Astrocyte of the spinal cord (primary cell): ENCODE measurements around the gene WDR70.

Source experiments
- DNase-seq: peaks from one replicate; pipeline ENCODE4 v3.0.0; 2011; ENCODE audit warnings: low read depth, low spot score
- H3K4me3 ChIP-seq: 2 replicates; pipeline ENCODE4 v1.5.1; 2011; ENCODE audit warnings: low read depth, mild to moderate bottlenecking, low read length, moderate library complexity
- CTCF ChIP-seq: IDR thresholded peaks from 2 replicates; pipeline ENCODE4 v1.5.1; 2012; ENCODE audit warnings: low read depth, mild to moderate bottlenecking, low read length, inconsistent platforms
- in situ Hi-C: cut with HindIII; loops from 2 replicates; pipeline ENCODE4 v1.10.0; 2017; ENCODE audit warnings: low sequenced_read_pairs

Gene WDR70

DNA sequence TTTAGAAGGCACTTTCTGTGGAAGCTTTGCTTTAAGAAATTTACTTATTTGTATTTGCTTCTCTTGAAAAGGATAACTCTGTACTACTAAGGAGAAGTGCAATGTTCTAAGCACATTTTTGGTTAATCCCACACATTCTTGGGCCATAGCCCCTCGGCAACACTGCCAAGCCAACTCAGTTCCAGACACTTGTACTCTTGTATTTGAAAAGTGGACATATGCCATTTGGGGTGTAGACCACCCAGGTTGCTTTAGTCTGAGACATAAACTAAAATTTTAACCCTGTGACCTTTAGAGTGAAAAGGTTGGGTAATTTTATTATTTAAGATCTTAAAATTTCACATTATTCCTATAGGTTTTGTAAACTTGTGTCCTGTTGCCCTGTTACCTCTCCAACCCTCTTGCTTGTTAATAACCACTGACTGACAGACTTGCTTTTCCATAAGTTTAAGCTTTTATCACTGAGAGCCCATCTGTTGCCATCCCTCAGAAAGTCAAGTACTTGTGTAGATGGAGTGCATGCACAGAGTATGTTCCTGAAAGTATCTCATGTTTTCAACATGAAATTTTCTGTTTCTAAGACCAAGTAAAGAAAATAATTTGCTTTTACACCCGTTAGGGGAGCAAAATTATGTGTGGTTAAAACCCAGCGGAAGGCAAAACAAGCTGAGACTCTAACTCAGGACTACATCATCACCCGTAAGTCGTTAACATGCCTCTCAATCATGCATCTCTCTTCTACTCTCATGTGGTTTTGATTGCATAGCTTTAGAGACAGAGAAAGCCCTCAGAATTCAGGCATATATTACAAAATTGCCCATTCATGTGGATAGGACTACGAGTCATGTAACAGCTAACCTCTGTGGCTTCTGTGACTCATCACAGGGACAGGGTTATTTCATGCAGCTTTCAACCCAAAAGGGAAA is 343.4 kb downstream of the WDR70 start:
- in situ Hi-C loops: no loop called here
- H3K4me3 ChIP-seq: no peak overlapping the region
- TF ChIP-seq CTCF: no peak
- DNase-seq: peak; percentile 98

DNA sequence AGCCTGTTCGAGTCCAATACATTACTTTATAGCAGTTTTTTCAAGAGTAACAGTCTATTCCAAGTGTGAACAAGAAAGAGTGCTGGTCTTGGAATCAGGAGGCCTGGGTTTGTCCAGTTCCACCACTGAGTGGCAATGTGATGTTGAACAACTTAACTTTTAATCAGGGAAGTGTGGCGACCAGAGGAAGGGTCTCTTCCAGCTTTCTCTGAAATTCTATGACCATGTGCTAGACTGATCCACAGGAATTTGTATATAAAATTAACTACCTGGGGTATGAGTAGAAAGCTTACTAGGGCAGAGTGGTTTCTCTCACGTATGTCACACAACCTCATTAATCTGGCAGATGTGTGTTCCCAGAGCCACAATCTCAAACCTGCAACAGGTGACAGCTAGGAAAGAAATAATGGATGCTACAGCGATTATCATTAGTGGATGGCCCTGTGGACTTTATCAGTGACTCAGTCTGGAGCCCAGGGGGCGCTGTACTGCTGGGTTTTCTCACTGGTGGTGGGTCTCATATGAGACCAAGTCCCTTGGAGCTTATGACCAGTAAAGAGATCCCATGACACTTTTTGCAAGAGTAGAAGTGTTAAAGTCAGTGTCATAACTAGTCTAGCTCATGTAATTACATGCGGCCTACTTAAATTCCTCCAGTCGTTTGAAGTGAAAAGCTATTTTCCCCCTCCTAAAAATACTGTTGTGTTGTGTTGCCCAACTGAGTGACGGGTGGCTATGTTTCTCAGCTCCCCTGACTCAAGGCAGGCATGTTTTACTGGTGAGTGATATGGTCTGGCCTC is 344.2 kb downstream of the WDR70 start:
- DNase-seq: peak; percentile 60
- H3K4me3 ChIP-seq: no peak overlapping the region
- in situ Hi-C loops: no loop called here
- TF ChIP-seq CTCF: peak; percentile 60

DNA sequence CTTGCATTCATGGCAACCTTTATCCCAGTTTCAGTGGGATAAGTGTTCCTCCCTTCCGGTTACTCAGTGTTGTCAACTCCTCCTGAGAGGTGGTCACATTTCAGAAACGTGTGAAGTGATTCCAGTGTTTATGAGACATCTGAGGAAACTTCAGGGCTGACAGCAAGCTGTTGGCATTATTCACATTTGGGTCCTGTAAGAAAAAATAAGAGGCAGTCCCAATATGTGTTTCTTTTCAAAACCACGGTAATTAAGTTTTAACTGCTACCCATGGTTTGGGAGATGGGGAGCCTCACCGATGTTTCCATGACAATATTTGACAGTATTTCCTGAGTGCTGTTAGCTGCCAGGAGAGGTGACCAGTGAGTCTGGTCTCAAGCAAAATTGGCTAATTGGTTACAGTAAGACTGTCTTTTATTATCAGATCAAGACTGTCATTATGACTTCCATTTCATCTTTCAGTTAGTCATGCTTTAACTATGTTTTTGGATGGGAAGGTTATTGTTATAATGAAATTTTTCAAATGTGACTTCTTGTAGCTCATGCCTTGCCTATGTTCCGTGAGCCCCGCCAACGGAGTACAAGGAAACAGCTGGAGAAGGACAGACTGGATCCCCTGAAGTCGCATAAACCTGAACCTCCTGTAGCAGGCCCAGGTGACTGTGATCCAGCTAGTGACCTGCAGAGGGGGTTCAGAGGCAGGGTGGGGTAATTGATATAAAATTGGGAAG is 345.4 kb downstream of the WDR70 start:
- in situ Hi-C loops: no loop called here
- H3K4me3 ChIP-seq: no peak overlapping the region
- peak; percentile 8 for TF ChIP-seq CTCF
- peak; percentile 44 for DNase-seq

GRCh38 chr5:37725185-37725584 is 346.1 kb downstream of the WDR70 start:
- H3K4me3 ChIP-seq: no peak overlapping the region
- TF ChIP-seq CTCF: no peak
- DNase-seq: no peak
- in situ Hi-C loops: no loop called here

DNA sequence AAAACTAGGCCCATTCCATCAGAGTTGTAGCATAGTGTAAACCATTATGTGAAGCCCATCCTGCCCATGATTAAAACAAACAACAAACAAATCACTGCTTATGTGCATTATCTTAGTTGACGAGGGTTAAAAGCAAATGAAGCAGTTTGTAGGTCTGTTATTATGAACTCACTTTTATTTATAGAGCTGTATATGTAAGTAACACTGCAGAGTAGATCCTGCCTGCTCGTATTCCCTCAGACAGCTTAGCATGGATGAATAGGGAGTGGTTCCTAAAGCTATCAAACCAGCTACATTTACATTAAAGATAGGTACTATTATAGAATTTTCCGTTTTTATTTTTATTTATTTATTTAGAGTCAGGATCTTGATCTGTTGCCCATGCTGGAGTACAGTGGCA is 348.1 kb downstream of the WDR70 start:
- in situ Hi-C loops: no loop called here
- no peak for DNase-seq
- no peak overlapping the region for H3K4me3 ChIP-seq
- TF ChIP-seq CTCF: no peak

- in situ Hi-C loops: no loop called here
- no peak for TF ChIP-seq CTCF
- H3K4me3 ChIP-seq: no peak overlapping the region
- DNase-seq: peak; percentile 67
Measured at GRCh38 chr5:37730896-37731455, 351.9 kb downstream of the WDR70 start.
